Right atrium auricular region (tissue), 2 donors: Measurements from ENCODE around the gene MAGI3. TPM values are rescaled to one million over a fixed set of nuclear protein-coding genes. Genes with fewer than 3 reads are reported as not detected.
"Not testable (repeated sequence)": the region's sequence is repeated elsewhere in the genome, so short reads cannot be mapped to it uniquely, and the experiment has no call there.

Source experiments
- DNase-seq: peaks from one replicate; pipeline ENCODE4 v3.0.0-alpha.2; 2019; ENCODE audit warnings: low spot score
- H3K27ac ChIP-seq, 2 donors: fragments of 200-600 bp; sonication (generic); 1 replicate in 1 of 2; 2 replicates in 1 of 2; pipeline ENCODE4 v1.5.1; 2016 to 2019
- H3K27me3 ChIP-seq, 2 donors: fragments of 200-600 bp; sonication (generic); one replicate each; pipeline versions ENCODE4 v1.5.1 to v1.6.0; 2017 to 2019
- H3K36me3 ChIP-seq: fragments of 200-600 bp; sonication (generic); one replicate; pipeline ENCODE4 v1.5.1; 2016
- H3K4me1 ChIP-seq, 2 donors: fragments of 200-600 bp; sonication (generic); one replicate each; pipeline versions ENCODE4 v1.5.1 to v1.6.0; 2017 to 2019
- H3K4me3 ChIP-seq, 2 donors: fragments of 200-600 bp; sonication (generic); 1 replicate in 1 of 2; 2 replicates in 1 of 2; pipeline ENCODE4 v1.5.1; 2017 to 2019; ENCODE audit warnings: mild to moderate bottlenecking in 1 of 2, moderate library complexity in 1 of 2
- H3K9me3 ChIP-seq, 2 donors: fragments of 200-600 bp; sonication (generic); one replicate each; pipeline ENCODE4 v1.5.1; 2019
- CTCF ChIP-seq, 2 donors: fragments of 200-600 bp; sonication (generic); IDR thresholded peaks; one replicate each; pipeline ENCODE4 v1.5.1; 2019; ENCODE audit warnings: antibody characterized with exemption in 2 of 2
- total RNA-seq, 2 donors: library from RNA; depleted of rRNA; stranded (reverse); fragments of >200 nt; gene quantifications; one replicate each; pipeline ENCODE4 v1.1.0, GENCODE V29; 2016

The MAGI3 gene
- total RNA-seq, 2 donors from 2014 or later = 6.4 to 6.6 TPM

- no peaks in the 10 kb centered on the region for H3K9me3 ChIP-seq
- H3K27ac ChIP-seq = no peak overlapping the region
- no peaks in the 10 kb centered on the region for H3K27me3 ChIP-seq
- no peak overlapping the region for H3K4me3 ChIP-seq
- no peak for DNase-seq
- TF ChIP-seq CTCF (IDR thresholded peaks at IDR 0.05) = no peak
- no peaks in the 10 kb centered on the region for H3K4me1 ChIP-seq
- H3K36me3 ChIP-seq = no peaks in the 10 kb centered on the region
Measured at GRCh38 chr1:113415310-113416070, 25.2 kb downstream of the MAGI3 start.

- not testable (repeated sequence) for H3K9me3 ChIP-seq, H3K4me1 ChIP-seq, H3K36me3 ChIP-seq, H3K4me3 ChIP-seq, H3K27ac ChIP-seq, H3K27me3 ChIP-seq, DNase-seq
Measured at GRCh38 chr1:113416071-113416470, 25.8 kb downstream of the MAGI3 start.

- no peak for TF ChIP-seq CTCF (IDR thresholded peaks at IDR 0.05)
- H3K36me3 ChIP-seq = no peaks in the 10 kb centered on the region
- H3K4me3 ChIP-seq = no peak overlapping the region
- no peak overlapping the region for H3K27ac ChIP-seq
- no peaks in the 10 kb centered on the region for H3K27me3 ChIP-seq
- H3K9me3 ChIP-seq = no peaks in the 10 kb centered on the region
- H3K4me1 ChIP-seq = no peaks in the 10 kb centered on the region
- DNase-seq = no peak
Measured at GRCh38 chr1:113416496-113416895, 26.2 kb downstream of the MAGI3 start.

GRCh38 chr1:113422315-113423068 lies 32.2 kb downstream of the MAGI3 start:
- TF ChIP-seq CTCF (IDR thresholded peaks at IDR 0.05) = no peak
- Histone ChIP-seq H3K9me3 (peaks cover 0 to 5% of the 10 kb centered on the region in 2 donors), H3K4me1 (no peaks in the 10 kb centered on the region), H3K4me3 (no peak overlapping the region), H3K36me3 (no peaks in the 10 kb centered on the region), H3K27me3 (no peaks in the 10 kb centered on the region), H3K27ac (no peak overlapping the region)
- no peak for DNase-seq

GRCh38 chr1:113423826-113424225 lies 33.5 kb downstream of the MAGI3 start:
- Histone ChIP-seq H3K9me3 (peaks cover 0 to 5% of the 10 kb centered on the region in 2 donors), H3K4me3 (no peak overlapping the region), H3K27ac (no peak overlapping the region), H3K4me1 (no peaks in the 10 kb centered on the region), H3K27me3 (no peaks in the 10 kb centered on the region), H3K36me3 (no peaks in the 10 kb centered on the region)
- no peak for DNase-seq
- no peak for TF ChIP-seq CTCF (IDR thresholded peaks at IDR 0.05)

GRCh38 chr1:113429461-113430153 lies 39.3 kb downstream of the MAGI3 start:
- no peak overlapping the region for H3K27ac ChIP-seq
- no peak overlapping the region for H3K4me3 ChIP-seq
- peaks cover 0 to 5% of the 10 kb centered on the region in 2 donors for H3K9me3 ChIP-seq
- H3K4me1 ChIP-seq = peaks cover 0 to 10% of the 10 kb centered on the region in 2 donors
- no peak for TF ChIP-seq CTCF (IDR thresholded peaks at IDR 0.05)
- no peaks in the 10 kb centered on the region for H3K27me3 ChIP-seq
- H3K36me3 ChIP-seq = no peaks in the 10 kb centered on the region
- DNase-seq = no peak
